Dendritic cell treated with granulocyte-macrophage colony-stimulating factor and Interleukin-4, amounts not matched to agents 40 ng/mL and 50 ng/mL, for 4 days (primary cell): Measurements from ENCODE around the gene GUCY2F.

ENCODE experiments used
- H3K27ac Mint-ChIP-seq: one replicate; pipeline ENCODE4 v1.8.0; 2022; ENCODE audit warnings: mild to moderate bottlenecking, mixed read lengths
- H3K27me3 Mint-ChIP-seq: one replicate; pipeline ENCODE4 v1.8.0; 2022; ENCODE audit warnings: mild to moderate bottlenecking, mixed read lengths
- H3K36me3 Mint-ChIP-seq: one replicate; pipeline ENCODE4 v1.8.0; 2022; ENCODE audit warnings: low read depth, mixed read lengths
- H3K4me1 Mint-ChIP-seq: one replicate; pipeline ENCODE4 v1.8.0; 2022; ENCODE audit warnings: low read depth, mixed read lengths
- H3K4me3 Mint-ChIP-seq: one replicate; pipeline ENCODE4 v1.8.0; 2022; ENCODE audit warnings: mild to moderate bottlenecking, moderate library complexity, mixed read lengths
- H3K9me3 Mint-ChIP-seq: one replicate; pipeline ENCODE4 v1.8.0; 2022; ENCODE audit warnings: mixed read lengths
- intact Hi-C: fragments of 100-400 bp; cut with micrococcal nuclease; formaldehyde crosslinking; loops from one replicate; pipeline ENCODE4 v1.15.0; 2022

GUCY2F gene

DNA sequence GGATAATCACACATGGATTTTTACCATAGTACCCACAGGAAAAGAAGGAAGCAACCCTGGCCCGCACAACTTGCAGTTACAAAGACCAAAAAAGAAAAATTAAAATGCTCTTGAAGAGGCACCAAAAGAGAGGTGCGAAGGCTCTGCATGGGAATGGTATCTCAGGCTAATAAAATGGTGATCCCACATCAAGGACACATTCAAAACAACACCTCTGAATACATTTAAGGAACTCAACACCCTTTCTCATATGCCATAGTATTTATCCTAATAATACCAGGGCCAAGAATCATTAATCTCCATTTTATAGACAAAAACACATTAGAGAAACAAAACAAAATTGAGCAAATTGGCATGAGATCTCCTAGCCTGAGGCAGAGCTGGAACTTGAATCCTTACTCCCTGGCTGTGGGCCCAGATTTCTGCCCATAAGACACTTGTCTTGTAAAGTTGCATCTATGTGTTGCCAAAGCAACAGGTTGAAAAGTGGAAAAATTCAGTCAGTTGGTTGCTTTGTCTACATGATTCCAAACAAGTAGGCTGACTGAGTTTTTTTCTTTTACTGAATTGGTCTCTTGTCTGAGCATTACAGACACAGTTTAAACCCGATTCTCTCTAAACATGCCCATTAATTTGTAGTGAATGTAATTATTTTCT lies 33.5 kb downstream of the GUCY2F start:
- Mint-ChIP-seq H3K36me3 (no peaks in the 10 kb centered on the region), H3K9me3 (no peaks in the 10 kb centered on the region), H3K4me1 (no peaks in the 10 kb centered on the region), H3K4me3 (no peak overlapping the region), H3K27me3 (peaks cover 3% of the 10 kb centered on the region), H3K27ac (no peak overlapping the region)
- intact Hi-C loops: no loop called here

DNA sequence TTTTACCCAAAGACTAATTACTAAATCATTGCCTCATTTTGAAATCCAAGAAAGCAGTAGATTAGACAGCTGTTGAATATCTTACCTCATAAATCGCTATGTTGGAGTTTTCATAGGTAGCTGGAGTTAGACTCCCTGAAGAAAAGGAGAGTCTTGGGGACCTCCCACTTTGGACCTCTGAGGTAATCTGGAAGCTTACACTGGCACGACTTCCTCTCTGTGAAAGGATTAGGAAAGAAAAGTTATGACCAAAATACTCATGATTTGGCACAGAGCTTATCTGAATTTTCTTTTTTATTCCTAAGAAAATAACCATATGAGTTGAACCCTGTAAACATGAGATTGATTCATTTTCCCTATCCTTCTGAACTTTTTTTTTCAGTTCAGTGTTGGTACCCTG lies 40.6 kb downstream of the GUCY2F start:
- Mint-ChIP-seq H3K9me3 (no peaks in the 10 kb centered on the region), H3K36me3 (no peaks in the 10 kb centered on the region), H3K27ac (no peak overlapping the region), H3K4me3 (no peak overlapping the region), H3K27me3 (no peaks in the 10 kb centered on the region), H3K4me1 (peaks cover 9% of the 10 kb centered on the region)
- intact Hi-C loops: no loop called here

DNA sequence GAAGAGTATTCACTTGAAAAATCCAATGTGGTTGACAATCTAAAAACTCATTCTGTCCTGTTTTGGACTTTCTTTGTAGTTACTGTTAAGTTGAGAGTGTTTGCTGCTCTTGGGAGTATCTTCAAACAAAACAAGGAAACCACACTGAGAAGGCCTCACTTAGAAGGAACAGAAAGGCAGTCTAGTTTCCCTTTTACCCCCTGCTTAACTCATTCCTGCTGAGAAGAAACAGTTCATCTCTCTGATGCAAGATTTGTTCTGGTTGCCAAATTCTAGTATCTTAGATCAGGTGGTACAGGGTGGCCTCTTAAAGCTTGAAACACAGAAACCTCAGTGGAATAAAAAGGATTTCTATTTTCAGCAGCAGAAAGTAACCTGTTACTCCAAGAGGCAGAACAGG lies 41.4 kb downstream of the GUCY2F start:
- peaks cover 9% of the 10 kb centered on the region for H3K4me1 Mint-ChIP-seq
- no peaks in the 10 kb centered on the region for H3K9me3 Mint-ChIP-seq
- no peak overlapping the region for H3K27ac Mint-ChIP-seq
- no peaks in the 10 kb centered on the region for H3K27me3 Mint-ChIP-seq
- intact Hi-C loops: no loop called here
- H3K4me3 Mint-ChIP-seq: no peak overlapping the region
- no peaks in the 10 kb centered on the region for H3K36me3 Mint-ChIP-seq

DNA sequence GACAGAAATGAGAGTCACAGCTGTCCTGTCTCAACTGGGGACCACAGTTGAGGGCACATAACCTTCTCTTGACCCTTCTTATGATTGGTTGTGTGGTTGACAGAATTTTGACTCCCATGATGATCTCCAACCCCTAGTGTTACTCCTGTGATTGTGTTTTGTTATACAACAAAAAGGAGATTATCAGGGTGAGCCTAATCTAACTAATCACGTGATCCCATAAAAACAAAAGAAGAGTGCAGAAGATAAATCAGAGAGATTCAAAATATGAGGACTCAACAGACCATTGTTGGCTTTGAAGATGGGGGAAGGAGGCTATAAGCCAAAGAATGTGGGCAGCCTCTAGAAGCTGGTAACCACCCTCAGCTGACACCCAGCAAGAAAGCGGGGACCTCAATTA lies 72.7 kb downstream of the GUCY2F start:
- intact Hi-C loops: no loop called here
- Mint-ChIP-seq H3K36me3 (no peaks in the 10 kb centered on the region), H3K4me1 (no peaks in the 10 kb centered on the region), H3K27ac (no peak overlapping the region), H3K27me3 (peaks cover 2% of the 10 kb centered on the region), H3K4me3 (no peak overlapping the region), H3K9me3 (peaks cover 10% of the 10 kb centered on the region)

DNA sequence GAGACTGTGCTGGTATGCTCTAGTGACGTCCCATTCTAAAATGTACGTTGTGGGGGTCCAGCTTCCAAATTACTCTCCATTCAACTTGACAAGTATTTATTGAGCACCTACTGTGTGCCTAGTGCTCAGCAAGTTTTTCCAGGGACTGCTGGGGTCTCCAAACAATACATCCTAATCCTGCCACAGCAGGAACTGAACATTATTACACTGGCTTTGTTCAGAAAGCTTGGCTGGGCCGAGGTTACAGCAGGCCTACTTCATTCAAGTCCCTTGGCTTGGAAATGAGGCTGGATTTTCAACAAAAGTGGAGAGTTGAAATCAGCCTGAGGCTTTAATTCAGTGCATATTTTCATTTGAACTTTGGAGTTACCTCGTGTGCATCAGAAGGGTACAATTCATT lies 78.0 kb downstream of the GUCY2F start:
- H3K4me1 Mint-ChIP-seq: no peaks in the 10 kb centered on the region
- H3K9me3 Mint-ChIP-seq: peaks cover 4% of the 10 kb centered on the region
- intact Hi-C loops: no loop called here

DNA sequence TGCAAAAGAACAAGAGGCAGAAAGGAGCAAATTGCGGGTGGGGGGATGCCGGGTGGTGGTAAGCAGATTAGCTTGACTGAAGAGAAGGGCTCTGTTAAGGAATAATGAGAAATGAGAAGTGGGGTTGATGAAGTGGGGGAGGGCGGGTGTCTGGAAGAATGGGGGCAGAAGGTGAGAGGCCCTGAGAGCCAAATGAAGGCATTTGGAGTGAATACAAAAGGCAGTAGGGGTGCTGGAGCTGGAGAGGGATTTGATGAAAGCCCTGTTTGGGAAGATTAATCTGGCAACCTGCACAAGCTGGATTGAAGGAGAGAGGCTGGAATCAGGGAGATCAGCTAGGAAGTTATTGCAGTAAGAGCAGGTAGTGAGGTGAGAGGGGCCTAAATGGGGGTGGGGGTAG lies 82.1 kb downstream of the GUCY2F start:
- Mint-ChIP-seq H3K36me3 (no peaks in the 10 kb centered on the region), H3K27ac (no peak overlapping the region), H3K9me3 (no peaks in the 10 kb centered on the region), H3K4me3 (no peak overlapping the region), H3K4me1 (no peaks in the 10 kb centered on the region), H3K27me3 (peaks cover 10% of the 10 kb centered on the region)
- intact Hi-C loops: no loop called here

More for the DNA sequence above, 78.0 kb downstream of the GUCY2F start:
- H3K27me3 Mint-ChIP-seq: peaks cover 9% of the 10 kb centered on the region
- H3K4me3 Mint-ChIP-seq: no peak overlapping the region
- no peaks in the 10 kb centered on the region for H3K36me3 Mint-ChIP-seq
- no peak overlapping the region for H3K27ac Mint-ChIP-seq

DNA sequence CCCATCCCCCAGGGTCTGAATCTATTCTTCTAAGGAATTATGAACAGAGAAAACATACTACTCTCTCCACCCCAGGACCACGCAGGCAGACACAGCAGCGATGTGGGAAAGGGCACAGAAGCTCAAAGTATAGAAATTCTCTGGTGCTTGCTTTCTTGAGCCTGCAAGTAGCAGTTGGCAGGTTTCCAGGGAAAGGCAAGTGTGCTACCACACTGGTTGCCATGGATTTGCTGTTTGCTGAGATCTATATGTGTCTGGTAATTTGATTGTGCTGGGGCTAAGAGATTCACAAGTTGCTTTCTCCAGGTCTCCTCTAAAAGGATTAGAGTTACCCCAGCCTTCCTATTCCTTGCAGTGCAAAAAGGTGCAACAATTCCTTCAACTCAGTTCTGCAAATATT lies 83.1 kb downstream of the GUCY2F start:
- no peaks in the 10 kb centered on the region for H3K9me3 Mint-ChIP-seq
- intact Hi-C loops: no loop called here
- H3K27ac Mint-ChIP-seq: no peak overlapping the region
- H3K4me3 Mint-ChIP-seq: no peak overlapping the region
- peaks cover 10% of the 10 kb centered on the region for H3K27me3 Mint-ChIP-seq
- H3K36me3 Mint-ChIP-seq: no peaks in the 10 kb centered on the region
- no peaks in the 10 kb centered on the region for H3K4me1 Mint-ChIP-seq

DNA sequence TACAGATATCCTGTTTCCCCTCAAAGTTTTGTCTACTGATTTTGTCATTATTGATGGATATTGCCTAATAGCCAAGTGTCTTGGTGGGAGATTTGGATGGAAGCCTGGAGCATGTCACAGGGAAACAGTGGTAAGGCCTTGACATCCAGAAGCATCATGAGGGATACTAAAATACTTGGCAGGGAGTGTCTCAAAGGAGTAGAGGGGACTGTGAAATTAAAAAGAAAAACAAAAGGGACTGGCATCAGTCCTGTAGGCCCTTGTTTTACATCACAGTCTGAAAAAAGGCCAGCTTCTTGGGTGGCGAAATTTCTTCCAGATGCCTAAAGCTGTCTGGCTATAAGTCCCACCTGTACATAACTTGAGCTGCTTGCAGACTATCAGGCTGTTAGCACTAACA lies 83.8 kb downstream of the GUCY2F start:
- Mint-ChIP-seq H3K9me3 (no peaks in the 10 kb centered on the region), H3K27me3 (peaks cover 10% of the 10 kb centered on the region), H3K4me1 (no peaks in the 10 kb centered on the region), H3K36me3 (no peaks in the 10 kb centered on the region), H3K4me3 (no peak overlapping the region), H3K27ac (no peak overlapping the region)
- intact Hi-C loops: no loop called here

DNA sequence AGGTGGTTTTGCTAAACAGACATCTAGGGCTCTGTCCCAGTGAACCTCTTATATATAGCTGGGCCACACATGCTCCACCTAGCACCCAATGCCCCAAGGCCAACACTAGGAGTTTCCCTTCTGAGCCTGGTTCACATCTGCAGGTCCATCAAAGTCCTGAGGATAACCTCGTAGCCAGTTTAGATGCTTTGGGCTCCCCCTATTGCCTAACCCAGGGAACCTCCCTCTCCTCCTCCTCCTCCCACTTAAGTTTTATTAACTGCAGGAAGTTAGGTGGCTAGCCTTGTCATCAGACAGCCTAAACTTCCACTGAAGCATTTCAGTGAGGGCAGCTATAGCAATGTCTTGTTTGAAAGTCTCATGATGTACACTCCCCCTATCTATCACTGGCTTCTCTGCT lies 88.0 kb downstream of the GUCY2F start:
- Mint-ChIP-seq H3K27ac (no peak overlapping the region), H3K4me1 (no peaks in the 10 kb centered on the region), H3K27me3 (peaks cover 5% of the 10 kb centered on the region), H3K4me3 (no peak overlapping the region), H3K9me3 (no peaks in the 10 kb centered on the region), H3K36me3 (no peaks in the 10 kb centered on the region)
- intact Hi-C loops: no loop called here

DNA sequence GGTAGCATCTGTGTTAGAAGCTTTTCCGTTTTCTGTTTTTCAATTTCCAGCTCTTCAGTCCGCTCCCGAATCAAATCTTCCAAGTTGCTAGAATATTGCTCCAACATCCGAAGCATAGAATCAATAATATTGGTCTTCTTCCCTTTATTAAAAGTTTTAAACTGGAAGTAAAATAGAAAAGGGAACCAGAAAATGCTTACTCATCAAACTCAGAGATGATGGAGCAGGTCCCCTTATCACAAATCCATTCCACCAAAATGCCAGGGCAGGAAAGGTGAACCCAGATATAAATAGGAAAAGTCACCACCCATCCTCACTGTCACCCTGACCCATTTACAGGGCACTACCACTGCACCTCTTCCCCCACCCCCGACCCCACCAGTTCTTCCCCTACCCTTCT lies 89.0 kb downstream of the GUCY2F start:
- H3K27ac Mint-ChIP-seq: no peak overlapping the region
- H3K36me3 Mint-ChIP-seq: no peaks in the 10 kb centered on the region
- H3K4me1 Mint-ChIP-seq: no peaks in the 10 kb centered on the region
- intact Hi-C loops: no loop called here
- H3K4me3 Mint-ChIP-seq: no peak overlapping the region
- no peaks in the 10 kb centered on the region for H3K9me3 Mint-ChIP-seq
- peaks cover 5% of the 10 kb centered on the region for H3K27me3 Mint-ChIP-seq

DNA sequence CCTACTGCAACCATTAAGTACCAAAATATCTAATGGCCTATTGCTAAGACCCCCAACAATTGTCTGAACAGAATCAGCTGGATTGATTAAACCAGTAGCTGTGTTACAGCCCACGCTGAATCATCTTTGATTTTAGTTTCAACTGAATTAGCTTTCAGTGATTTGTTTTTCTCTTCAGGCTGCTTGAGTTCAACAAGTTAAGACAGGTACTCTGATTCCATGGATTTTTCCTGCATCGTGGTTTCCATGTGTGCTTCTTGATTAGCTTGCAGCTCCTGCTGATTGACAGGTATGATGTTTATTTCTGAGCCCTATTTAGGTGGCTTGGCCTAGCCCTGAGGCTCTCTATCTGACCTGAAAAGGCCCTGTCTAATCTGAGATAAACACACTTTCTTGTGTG lies 91.3 kb downstream of the GUCY2F start:
- no peak overlapping the region for H3K27ac Mint-ChIP-seq
- no peaks in the 10 kb centered on the region for H3K4me1 Mint-ChIP-seq
- H3K9me3 Mint-ChIP-seq: no peaks in the 10 kb centered on the region
- intact Hi-C loops: no loop called here
- peaks cover 3% of the 10 kb centered on the region for H3K27me3 Mint-ChIP-seq
- H3K4me3 Mint-ChIP-seq: no peak overlapping the region
- no peaks in the 10 kb centered on the region for H3K36me3 Mint-ChIP-seq

DNA sequence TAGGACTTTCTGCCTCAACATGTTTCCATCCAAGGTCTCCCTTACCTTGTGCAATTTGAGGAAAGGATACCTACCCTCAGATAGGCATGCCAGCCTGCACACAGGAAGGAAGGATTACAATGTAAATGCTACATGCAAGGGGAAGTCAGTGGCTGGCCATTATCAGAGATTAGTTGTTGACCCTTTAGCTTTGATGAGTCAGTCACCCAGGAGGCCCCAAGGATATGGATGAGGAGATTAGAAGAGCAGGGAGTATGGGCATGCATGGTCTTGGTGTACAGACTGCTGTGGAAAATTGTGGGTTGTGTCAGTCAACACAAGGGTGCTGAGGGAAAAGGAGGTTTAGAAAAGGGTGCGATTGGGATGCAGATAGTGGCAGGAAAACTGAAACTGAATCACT lies 92.0 kb downstream of the GUCY2F start:
- Mint-ChIP-seq H3K4me3 (no peak overlapping the region), H3K27me3 (peaks cover 3% of the 10 kb centered on the region), H3K36me3 (no peaks in the 10 kb centered on the region), H3K27ac (no peak overlapping the region), H3K9me3 (no peaks in the 10 kb centered on the region), H3K4me1 (no peaks in the 10 kb centered on the region)
- intact Hi-C loops: loop anchor here (5.0 to 10.0 kb wide), 2 partner anchors 688 to 1165 kb away; no protein-coding TSS in a partner anchor

DNA sequence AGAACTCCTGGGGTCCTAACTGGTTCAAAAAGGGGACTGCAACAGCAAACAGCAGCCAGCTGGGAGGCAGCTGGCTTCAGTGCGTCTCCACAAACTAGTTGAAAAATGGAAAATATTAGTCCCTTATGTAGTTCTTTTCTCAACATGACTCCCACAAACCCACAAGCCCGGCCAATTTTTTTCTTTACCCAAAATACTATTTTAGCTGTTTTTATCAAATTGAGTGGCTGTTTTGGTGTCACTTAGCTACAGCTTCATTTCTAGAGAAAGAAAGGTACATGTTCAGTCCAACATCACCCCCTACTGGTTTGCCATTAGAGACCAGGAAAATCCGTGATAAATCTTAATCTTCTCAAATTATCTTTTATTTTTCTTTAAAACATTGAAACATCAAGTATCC lies 97.2 kb downstream of the GUCY2F start:
- Mint-ChIP-seq H3K27ac (no peak overlapping the region), H3K4me3 (no peak overlapping the region), H3K27me3 (peaks cover 4% of the 10 kb centered on the region), H3K36me3 (no peaks in the 10 kb centered on the region), H3K9me3 (no peaks in the 10 kb centered on the region), H3K4me1 (peaks cover 5% of the 10 kb centered on the region)
- intact Hi-C loops: loop anchor here (5.0 to 10.0 kb wide), 3 partner anchors 682 to 1160 kb away; no protein-coding TSS in a partner anchor

DNA sequence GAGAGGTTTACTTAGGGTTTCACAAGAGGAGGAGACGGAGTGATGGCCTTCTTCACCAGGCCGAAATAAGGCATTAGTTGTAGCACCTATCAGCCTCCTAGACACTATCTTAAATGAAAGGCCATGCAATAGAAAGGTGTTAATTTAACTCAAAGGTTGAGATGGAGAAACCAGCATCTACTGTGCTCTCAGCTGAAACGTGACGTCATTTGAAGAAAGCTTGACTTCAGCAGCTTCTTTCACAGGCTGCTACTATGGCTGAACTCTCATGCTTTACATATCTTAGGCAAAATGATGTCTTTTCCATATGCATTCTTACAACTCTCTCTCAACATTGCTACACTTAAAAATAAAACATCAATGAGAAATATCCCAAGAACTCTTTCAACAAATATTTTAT lies 99.6 kb downstream of the GUCY2F start:
- Mint-ChIP-seq H3K4me3 (no peak overlapping the region), H3K9me3 (no peaks in the 10 kb centered on the region), H3K27ac (no peak overlapping the region), H3K36me3 (no peaks in the 10 kb centered on the region), H3K27me3 (peaks cover 4% of the 10 kb centered on the region), H3K4me1 (peaks cover 5% of the 10 kb centered on the region)
- intact Hi-C loops: loop anchor here (5.0 to 10.0 kb wide), 2 partner anchors 800 to 1158 kb away; no protein-coding TSS in a partner anchor

DNA sequence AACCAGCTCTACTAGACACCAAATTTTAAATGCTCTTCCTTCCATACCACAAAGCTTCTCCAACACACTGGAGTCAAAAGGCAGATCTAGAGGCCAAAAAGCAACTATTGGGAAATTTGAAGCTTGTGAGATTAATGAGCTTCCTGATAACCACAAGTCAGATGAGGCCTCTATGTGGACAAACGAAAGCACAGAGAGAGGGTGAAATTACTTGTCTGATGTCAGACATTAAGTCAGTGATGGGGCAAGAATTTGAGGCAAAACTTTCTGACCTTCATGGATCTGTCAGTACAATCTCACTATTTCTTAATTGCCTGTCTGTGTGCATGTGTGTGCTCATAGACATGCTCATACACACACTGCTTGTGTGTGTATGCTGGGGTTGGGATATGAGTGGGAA lies 103.6 kb downstream of the GUCY2F start:
- Mint-ChIP-seq H3K27ac (no peak overlapping the region), H3K9me3 (no peaks in the 10 kb centered on the region), H3K4me1 (peaks cover 19% of the 10 kb centered on the region), H3K36me3 (no peaks in the 10 kb centered on the region), H3K4me3 (no peak overlapping the region), H3K27me3 (peaks cover 10% of the 10 kb centered on the region)
- intact Hi-C loops: no loop called here
